Body of pancreas (tissue), 4 donors: ENCODE data around the gene PRKG1. TPM values are rescaled to one million over a fixed set of nuclear protein-coding genes. Genes with fewer than 3 reads are reported as not detected.

Source experiments
- ATAC-seq: fragments of 150-250 bp; one replicate; pipeline ENCODE4 v1.9.1; 2016
- DNase-seq, 4 donors: peaks; one replicate each; pipeline ENCODE4 v3.0.0-alpha.2; 2019
- H3K27ac ChIP-seq, 4 donors: fragments of 200-600 bp; sonication (generic); 1 replicate in 3 of 4; 2 replicates in 1 of 4; pipeline versions ENCODE4 v1.5.1 to v1.6.1; 2016 to 2019; ENCODE audit warnings: mild to moderate bottlenecking in 1 of 4, mixed read lengths in 1 of 4, moderate library complexity in 1 of 4
- H3K27me3 ChIP-seq, 2 donors: fragments of 200-600 bp; sonication (generic); one replicate each; pipeline ENCODE4 v1.6.0; 2016; ENCODE audit warnings: mild to moderate bottlenecking in 1 of 2
- H3K36me3 ChIP-seq, 2 donors: fragments of 200-600 bp; sonication (generic); replicated peaks in 1 of 2; 2 replicates each; pipeline ENCODE4 v1.5.1; 2016; ENCODE audit warnings: low read depth in 2 of 2; ENCODE audit not compliant: insufficient read depth in 1 of 2
- H3K4me1 ChIP-seq: fragments of 200-600 bp; sonication (generic); one replicate; pipeline ENCODE4 v1.6.0; 2016
- H3K4me3 ChIP-seq, 2 donors: fragments of 200-600 bp; sonication (generic); 1 replicate in 1 of 2; 2 replicates in 1 of 2; pipeline ENCODE4 v1.5.1; 2016 to 2019
- H3K9me3 ChIP-seq, 3 donors: fragments of 200-600 bp; sonication (generic); 1 replicate in 2 of 3; 2 replicates in 1 of 3; pipeline ENCODE4 v1.5.1; 2016
- POLR2A ChIP-seq, 3 donors: fragments of 450-650 bp; IDR thresholded peaks; one replicate each; pipeline ENCODE4 v1.6.1; 2016; ENCODE audit warnings: antibody characterized with exemption in 3 of 3, mild to moderate bottlenecking in 2 of 3
- WGBS, 2 donors: methylation state at CpG; one replicate each; pipeline ENCODE4 v1.1.5; 2017; 5-methylcytosine and 5-hydroxymethylcytosine counted together
- intact Hi-C: fragments of 100-400 bp; cut with DNase I; formaldehyde crosslinking; loops from one replicate; pipeline ENCODE4 v1.15.1; 2023
- total RNA-seq, 2 donors: library from RNA; depleted of rRNA; stranded (reverse); fragments of >200 nt; gene quantifications; one replicate each; pipeline ENCODE4 v1.1.0, GENCODE V29; 2016
- TF ChIP-seq, protein P1 (sequence below), 7 experiments: fragments of 450-650 bp in 4 of 7; fragments of 200-600 bp in 3 of 7; sonication (generic) in 3 of 7; IDR thresholded peaks; one replicate each; pipeline ENCODE4 v1.5.1; 2016 to 2019; ENCODE audit warnings: antibody characterized with exemption in 7 of 7

PRKG1 gene
- total RNA-seq, 2 donors from 2014 or later: 14.2 to 18.9 TPM

GRCh38 chr10:51759896-51760534 lies 685.7 kb downstream of the PRKG1 start:
- DNase-seq (no peak), ATAC-seq (peak; percentile 38)
- 8% methylated on average over 4 of the region's 4 CpGs for WGBS, 2 donors
- no peaks in the 10 kb centered on the region for H3K36me3 ChIP-seq
- intact Hi-C loops: no loop called here
- TF ChIP-seq, protein P1, sequence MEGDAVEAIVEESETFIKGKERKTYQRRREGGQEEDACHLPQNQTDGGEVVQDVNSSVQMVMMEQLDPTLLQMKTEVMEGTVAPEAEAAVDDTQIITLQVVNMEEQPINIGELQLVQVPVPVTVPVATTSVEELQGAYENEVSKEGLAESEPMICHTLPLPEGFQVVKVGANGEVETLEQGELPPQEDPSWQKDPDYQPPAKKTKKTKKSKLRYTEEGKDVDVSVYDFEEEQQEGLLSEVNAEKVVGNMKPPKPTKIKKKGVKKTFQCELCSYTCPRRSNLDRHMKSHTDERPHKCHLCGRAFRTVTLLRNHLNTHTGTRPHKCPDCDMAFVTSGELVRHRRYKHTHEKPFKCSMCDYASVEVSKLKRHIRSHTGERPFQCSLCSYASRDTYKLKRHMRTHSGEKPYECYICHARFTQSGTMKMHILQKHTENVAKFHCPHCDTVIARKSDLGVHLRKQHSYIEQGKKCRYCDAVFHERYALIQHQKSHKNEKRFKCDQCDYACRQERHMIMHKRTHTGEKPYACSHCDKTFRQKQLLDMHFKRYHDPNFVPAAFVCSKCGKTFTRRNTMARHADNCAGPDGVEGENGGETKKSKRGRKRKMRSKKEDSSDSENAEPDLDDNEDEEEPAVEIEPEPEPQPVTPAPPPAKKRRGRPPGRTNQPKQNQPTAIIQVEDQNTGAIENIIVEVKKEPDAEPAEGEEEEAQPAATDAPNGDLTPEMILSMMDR (IDR thresholded peaks at IDR 0.05): no peak
- TF ChIP-seq POLR2A (IDR thresholded peaks at IDR 0.05): no peak
- H3K27ac ChIP-seq: no peak overlapping the region
- H3K4me3 ChIP-seq: no peak overlapping the region
- H3K9me3 ChIP-seq: no peaks in the 10 kb centered on the region
- H3K27me3 ChIP-seq: no peaks in the 10 kb centered on the region
- H3K4me1 ChIP-seq: peaks cover 8% of the 10 kb centered on the region

DNA sequence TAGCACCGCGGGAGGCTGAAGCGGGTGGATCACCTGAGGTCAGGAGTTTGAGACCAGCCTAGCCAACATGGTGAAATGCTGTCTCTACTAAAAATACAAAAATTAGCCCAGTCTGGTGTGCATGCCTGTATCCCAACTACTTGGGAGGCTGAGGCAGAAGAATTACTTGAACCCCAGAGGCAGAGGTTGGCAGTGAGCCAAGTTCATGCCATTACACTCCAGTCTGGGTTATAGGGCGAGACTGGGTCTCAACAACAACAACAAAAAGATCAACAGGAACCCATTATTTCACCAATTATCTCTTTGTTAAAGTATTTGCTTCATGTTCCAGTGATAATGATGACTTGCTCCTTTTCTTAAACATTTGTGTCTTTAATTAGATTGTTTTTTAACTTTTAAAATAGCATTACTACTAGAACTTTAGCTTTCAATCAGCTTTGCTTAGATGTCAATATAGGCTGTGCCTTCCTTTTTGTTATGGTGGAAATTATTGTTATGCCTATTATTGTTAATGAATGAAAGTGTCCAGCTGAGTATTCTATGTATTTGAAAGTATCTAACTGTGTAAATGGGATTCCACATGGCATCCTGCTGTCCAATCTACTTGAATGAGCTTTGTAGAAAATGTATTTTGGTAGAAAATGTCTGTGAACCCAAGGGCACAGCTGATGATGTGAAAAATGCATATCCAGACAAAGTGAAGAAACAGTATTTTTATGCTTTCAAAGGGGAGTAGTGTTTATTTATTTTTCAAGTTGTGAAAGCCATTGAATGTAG lies 686.8 kb downstream of the PRKG1 start:
- Histone ChIP-seq H3K36me3 (no peaks in the 10 kb centered on the region), H3K9me3 (no peaks in the 10 kb centered on the region), H3K27ac (no peak overlapping the region), H3K4me3 (no peak overlapping the region), H3K27me3 (no peaks in the 10 kb centered on the region), H3K4me1 (peaks cover 8% of the 10 kb centered on the region)
- 97 to 100% methylated on average over 4 of the region's 4 CpGs for WGBS, 2 donors
- TF ChIP-seq, protein P1 (IDR thresholded peaks at IDR 0.05): no peak
- no peak for TF ChIP-seq POLR2A (IDR thresholded peaks at IDR 0.05)
- DNase-seq (no peak), ATAC-seq (no peak)
- intact Hi-C loops: no loop called here

- ATAC-seq: no peak
- no peak overlapping the region for H3K4me3 ChIP-seq
- intact Hi-C loops: no loop called here
- H3K9me3 ChIP-seq: no peaks in the 10 kb centered on the region
- no peak for DNase-seq
- no peaks in the 10 kb centered on the region for H3K27me3 ChIP-seq
- no peak overlapping the region for H3K27ac ChIP-seq
- peaks cover 8% of the 10 kb centered on the region for H3K4me1 ChIP-seq
- no peaks in the 10 kb centered on the region for H3K36me3 ChIP-seq
- no peak for TF ChIP-seq POLR2A (IDR thresholded peaks at IDR 0.05)
- TF ChIP-seq, protein P1 (IDR thresholded peaks at IDR 0.05): no peak
Measured at GRCh38 chr10:51763746-51764145, 689.5 kb downstream of the PRKG1 start.

- Histone ChIP-seq H3K4me1 (no peaks in the 10 kb centered on the region), H3K27me3 (no peaks in the 10 kb centered on the region), H3K36me3 (no peaks in the 10 kb centered on the region), H3K4me3 (no peak overlapping the region), H3K9me3 (no peaks in the 10 kb centered on the region), H3K27ac (no peak overlapping the region)
- TF ChIP-seq, protein P1 (IDR thresholded peaks at IDR 0.05): no peak
- TF ChIP-seq POLR2A (IDR thresholded peaks at IDR 0.05): no peak
- DNase-seq (no peak), ATAC-seq (no peak)
- intact Hi-C loops: no loop called here
- 96 to 100% methylated on average over 1 of the region's 1 CpG for WGBS, 2 donors
Measured at GRCh38 chr10:51765284-51765971, 691.1 kb downstream of the PRKG1 start.
